ENCODE results near the gene NUP214.

NUP214 gene

DNA sequence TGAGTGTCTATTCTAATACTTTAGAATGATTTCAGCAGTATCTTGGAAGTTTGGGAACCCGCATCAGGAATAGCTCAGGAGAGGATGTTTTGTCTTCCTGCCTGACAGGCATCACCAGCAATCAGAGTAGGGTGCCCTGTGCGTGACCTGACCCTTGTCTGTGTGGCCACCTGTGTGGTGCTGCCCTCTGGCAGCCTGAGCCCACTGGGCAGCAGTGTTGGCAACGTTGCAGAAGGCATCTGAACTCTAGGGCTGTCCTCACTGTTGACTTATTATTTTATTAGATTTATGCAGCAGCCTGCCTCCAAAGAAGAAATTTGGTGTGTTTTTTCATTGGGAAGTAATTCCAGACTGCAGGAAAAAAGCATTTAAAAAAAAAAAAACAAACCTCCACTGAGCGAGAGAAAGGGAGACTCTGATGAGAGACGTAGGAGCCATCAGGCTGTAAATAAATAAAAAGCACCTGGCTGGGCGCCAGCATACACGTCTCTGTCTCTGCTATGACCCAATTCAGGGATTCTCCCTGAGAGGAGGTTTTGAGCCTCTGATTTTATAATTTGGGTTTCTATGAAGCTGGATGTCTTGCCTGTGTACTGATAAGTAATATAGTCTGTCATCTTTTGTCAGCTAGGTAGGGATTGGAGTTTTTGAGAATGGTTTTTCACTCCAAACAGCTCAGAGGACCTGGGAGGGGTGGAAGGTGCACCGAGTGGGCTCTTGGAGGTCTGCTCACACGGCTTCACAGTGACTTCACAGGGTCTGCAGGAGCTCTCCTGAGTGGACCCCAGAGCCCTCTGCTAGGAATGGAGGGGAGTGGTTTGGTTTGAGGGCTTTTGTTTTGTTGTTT lies 101.9 kb downstream of the NUP214 start:
- Histone ChIP-seq H3K27ac (ENCODE audit: low read depth, low read length) (no peak overlapping the region), H3K4ac (ENCODE audit: low read depth, low read length) (no peak overlapping the region), H3K36me3 (ENCODE audit: control insufficient read depth in 1 of 2, insufficient read depth in 2 of 2, low read length in 2 of 2) (peaks cover 30 to 32% of the 10 kb centered on the region in 2 experiments), H2BK120ac (ENCODE audit: insufficient read depth, low read length, poor library complexity) (no peak overlapping the region), H3K18ac (ENCODE audit: low read length) (no peak overlapping the region), H3K14ac (ENCODE audit: low read length) (no peak overlapping the region), H4K12ac (ENCODE audit: low read depth, low read length) (no peak overlapping the region), H3K4me3 (ENCODE audit: low read depth, low read length) (no peak overlapping the region), H2BK12ac (ENCODE audit: low read length) (no peak overlapping the region), H4K91ac (ENCODE audit: low read depth, low read length) (no peak overlapping the region), H3K9me3 (ENCODE audit: insufficient read depth, low read depth, low read length) (no peaks in the 10 kb centered on the region), H2BK5ac (ENCODE audit: low read depth, low read length, poor library complexity) (no peak overlapping the region), H4K8ac (ENCODE audit: low read depth, low read length) (no peak overlapping the region), H3K23ac (ENCODE audit: low read length) (no peak overlapping the region), H2AFZ (ENCODE audit: insufficient read depth, low read length, poor library complexity) (no peak overlapping the region), H3K79me2 (ENCODE audit: control insufficient read depth, insufficient read depth, low read length, poor library complexity) (no peaks in the 10 kb centered on the region), H2AK5ac (ENCODE audit: low read length) (no peak overlapping the region), H3K4me2 (ENCODE audit: low read length) (no peak overlapping the region), H3K9ac (ENCODE audit: low read length) (no peak overlapping the region), H3K79me1 (ENCODE audit: low read length) (no peaks in the 10 kb centered on the region), H3K27me3 (ENCODE audit: insufficient read depth, low read length) (no peaks in the 10 kb centered on the region), H3K4me1 (ENCODE audit: control insufficient read depth in 1 of 2, insufficient read depth in 2 of 2, low read length in 2 of 2) (no peaks in the 10 kb centered on the region)
- peak; percentile 14 to 32 for DNase-seq
- no CpG with 5 or more reads among the region's 9 CpGs for WGBS (ENCODE audit: extremely low coverage, insufficient coverage, insufficient read length)

DNA sequence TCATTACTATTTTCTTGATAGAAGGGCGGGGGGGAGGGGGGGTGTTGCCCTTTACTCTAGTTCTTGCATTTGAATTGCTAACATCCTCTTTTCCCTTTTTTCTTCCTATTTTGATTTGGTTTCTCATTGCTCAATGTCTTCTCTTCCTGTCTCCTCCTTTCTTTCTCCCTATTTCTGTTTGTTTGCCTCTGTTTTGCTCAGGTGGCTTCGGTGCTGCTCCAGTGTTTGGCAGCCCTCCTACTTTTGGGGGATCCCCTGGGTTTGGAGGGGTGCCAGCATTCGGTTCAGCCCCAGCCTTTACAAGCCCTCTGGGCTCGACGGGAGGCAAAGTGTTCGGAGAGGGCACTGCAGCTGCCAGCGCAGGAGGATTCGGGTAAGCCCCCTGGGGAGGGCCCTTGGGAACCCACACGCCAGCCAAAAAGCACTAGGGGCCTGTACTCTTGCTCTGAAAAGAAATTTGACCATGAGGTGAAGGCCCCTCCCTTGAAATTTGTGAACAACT lies 102.6 kb downstream of the NUP214 start:
- no peaks in the 10 kb centered on the region for H3K4me1 ChIP-seq (ENCODE audit: control insufficient read depth in 1 of 2, insufficient read depth in 2 of 2, low read length in 2 of 2)
- no peak overlapping the region for H3K9ac ChIP-seq (ENCODE audit: low read length)
- H3K9me3 ChIP-seq (ENCODE audit: insufficient read depth, low read depth, low read length): no peaks in the 10 kb centered on the region
- no peaks in the 10 kb centered on the region for H3K79me2 ChIP-seq (ENCODE audit: control insufficient read depth, insufficient read depth, low read length, poor library complexity)
- no peak overlapping the region for H3K27ac ChIP-seq (ENCODE audit: low read depth, low read length)
- no CpG with 5 or more reads among the region's 9 CpGs for WGBS (ENCODE audit: extremely low coverage, insufficient coverage, insufficient read length)
- H3K18ac ChIP-seq (ENCODE audit: low read length): no peak overlapping the region
- H3K14ac ChIP-seq (ENCODE audit: low read length): no peak overlapping the region
- no peak overlapping the region for H3K4me2 ChIP-seq (ENCODE audit: low read length)
- H3K27me3 ChIP-seq (ENCODE audit: insufficient read depth, low read length): no peaks in the 10 kb centered on the region
- no peak overlapping the region for H3K4me3 ChIP-seq (ENCODE audit: low read depth, low read length)
- H4K8ac ChIP-seq (ENCODE audit: low read depth, low read length): no peak overlapping the region
- H3K79me1 ChIP-seq (ENCODE audit: low read length): no peaks in the 10 kb centered on the region
- H2BK12ac ChIP-seq (ENCODE audit: low read length): no peak overlapping the region
- no peak overlapping the region for H2BK5ac ChIP-seq (ENCODE audit: low read depth, low read length, poor library complexity)
- H3K4ac ChIP-seq (ENCODE audit: low read depth, low read length): no peak overlapping the region
- H4K91ac ChIP-seq (ENCODE audit: low read depth, low read length): no peak overlapping the region
- H3K36me3 ChIP-seq (ENCODE audit: control insufficient read depth in 1 of 2, insufficient read depth in 2 of 2, low read length in 2 of 2): peaks cover 32 to 37% of the 10 kb centered on the region in 2 experiments
- H2BK120ac ChIP-seq (ENCODE audit: insufficient read depth, low read length, poor library complexity): no peak overlapping the region
- H2AK5ac ChIP-seq (ENCODE audit: low read length): no peak overlapping the region
- H4K12ac ChIP-seq (ENCODE audit: low read depth, low read length): no peak overlapping the region
- no peak overlapping the region for H3K23ac ChIP-seq (ENCODE audit: low read length)
- DNase-seq: no peak
- no peak overlapping the region for H2AFZ ChIP-seq (ENCODE audit: insufficient read depth, low read length, poor library complexity)

DNA sequence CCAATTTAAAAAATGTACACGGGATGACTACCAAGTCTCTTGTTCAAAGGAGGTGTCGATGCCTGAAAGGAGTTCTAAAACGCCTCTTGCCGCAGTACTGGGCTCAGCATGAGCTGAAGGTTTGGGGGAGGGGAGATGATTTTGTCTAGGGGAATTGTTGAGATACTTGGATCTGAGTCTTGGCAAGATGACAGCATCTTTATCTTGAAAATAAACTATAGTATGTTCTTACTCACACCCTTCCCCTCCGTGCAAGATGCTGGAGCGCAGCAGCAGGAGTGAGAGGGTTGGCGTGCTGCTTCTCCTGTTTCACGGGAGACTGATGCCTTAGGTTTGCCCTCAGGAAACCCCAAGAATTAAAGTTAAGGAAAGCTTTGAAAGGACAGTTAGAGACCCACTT lies 103.6 kb downstream of the NUP214 start:
- H2BK12ac ChIP-seq (ENCODE audit: low read length): no peak overlapping the region
- no peaks in the 10 kb centered on the region for H3K4me1 ChIP-seq (ENCODE audit: control insufficient read depth in 1 of 2, insufficient read depth in 2 of 2, low read length in 2 of 2)
- no CpG with 5 or more reads among the region's 8 CpGs for WGBS (ENCODE audit: extremely low coverage, insufficient coverage, insufficient read length)
- no peak overlapping the region for H3K4me3 ChIP-seq (ENCODE audit: low read depth, low read length)
- no peak overlapping the region for H2BK5ac ChIP-seq (ENCODE audit: low read depth, low read length, poor library complexity)
- H3K36me3 ChIP-seq (ENCODE audit: control insufficient read depth in 1 of 2, insufficient read depth in 2 of 2, low read length in 2 of 2): peaks cover 40 to 45% of the 10 kb centered on the region in 2 experiments
- H4K8ac ChIP-seq (ENCODE audit: low read depth, low read length): no peak overlapping the region
- no peaks in the 10 kb centered on the region for H3K9me3 ChIP-seq (ENCODE audit: insufficient read depth, low read depth, low read length)
- DNase-seq: no peak
- H3K27me3 ChIP-seq (ENCODE audit: insufficient read depth, low read length): no peaks in the 10 kb centered on the region
- H3K14ac ChIP-seq (ENCODE audit: low read length): no peak overlapping the region
- H2AFZ ChIP-seq (ENCODE audit: insufficient read depth, low read length, poor library complexity): no peak overlapping the region
- H4K12ac ChIP-seq (ENCODE audit: low read depth, low read length): no peak overlapping the region
- no peak overlapping the region for H3K23ac ChIP-seq (ENCODE audit: low read length)
- no peaks in the 10 kb centered on the region for H3K79me1 ChIP-seq (ENCODE audit: low read length)
- H3K4ac ChIP-seq (ENCODE audit: low read depth, low read length): no peak overlapping the region
- H3K27ac ChIP-seq (ENCODE audit: low read depth, low read length): no peak overlapping the region
- H3K18ac ChIP-seq (ENCODE audit: low read length): no peak overlapping the region
- no peak overlapping the region for H3K4me2 ChIP-seq (ENCODE audit: low read length)
- no peak overlapping the region for H3K9ac ChIP-seq (ENCODE audit: low read length)
- H2BK120ac ChIP-seq (ENCODE audit: insufficient read depth, low read length, poor library complexity): no peak overlapping the region
- H3K79me2 ChIP-seq (ENCODE audit: control insufficient read depth, insufficient read depth, low read length, poor library complexity): no peaks in the 10 kb centered on the region
- no peak overlapping the region for H2AK5ac ChIP-seq (ENCODE audit: low read length)
- no peak overlapping the region for H4K91ac ChIP-seq (ENCODE audit: low read depth, low read length)

DNA sequence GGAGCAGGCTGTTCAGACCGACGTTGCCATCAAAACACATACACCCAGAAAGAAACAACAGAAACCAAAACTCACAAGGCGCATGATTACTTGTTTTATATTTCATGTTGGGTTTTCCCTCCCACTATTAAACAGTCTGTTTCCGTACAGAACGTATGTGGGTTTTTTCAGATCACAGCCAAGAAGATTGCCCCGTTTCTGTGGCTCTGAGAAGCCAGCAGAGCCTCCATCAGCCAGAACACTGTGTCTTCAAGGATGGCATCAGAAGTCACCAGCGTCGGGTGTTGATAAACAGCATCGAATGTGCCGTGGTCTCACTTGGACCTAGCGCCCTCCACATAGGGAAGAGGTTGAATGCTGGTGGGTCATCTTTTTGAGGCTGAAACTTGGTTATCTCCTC lies 108.2 kb downstream of the NUP214 start:
- H2BK5ac ChIP-seq (ENCODE audit: low read depth, low read length, poor library complexity): no peak overlapping the region
- H2AK5ac ChIP-seq (ENCODE audit: low read length): no peak overlapping the region
- no peak overlapping the region for H2BK120ac ChIP-seq (ENCODE audit: insufficient read depth, low read length, poor library complexity)
- H4K8ac ChIP-seq (ENCODE audit: low read depth, low read length): no peak overlapping the region
- no peaks in the 10 kb centered on the region for H3K79me2 ChIP-seq (ENCODE audit: control insufficient read depth, insufficient read depth, low read length, poor library complexity)
- no peak overlapping the region for H4K12ac ChIP-seq (ENCODE audit: low read depth, low read length)
- DNase-seq: no peak
- no CpG with 5 or more reads among the region's 11 CpGs for WGBS (ENCODE audit: extremely low coverage, insufficient coverage, insufficient read length)
- H4K91ac ChIP-seq (ENCODE audit: low read depth, low read length): no peak overlapping the region
- H3K23ac ChIP-seq (ENCODE audit: low read length): no peak overlapping the region
- no peaks in the 10 kb centered on the region for H3K79me1 ChIP-seq (ENCODE audit: low read length)
- H3K14ac ChIP-seq (ENCODE audit: low read length): no peak overlapping the region
- H3K4me2 ChIP-seq (ENCODE audit: low read length): no peak overlapping the region
- no peak overlapping the region for H2AFZ ChIP-seq (ENCODE audit: insufficient read depth, low read length, poor library complexity)
- H3K9me3 ChIP-seq (ENCODE audit: insufficient read depth, low read depth, low read length): no peaks in the 10 kb centered on the region
- H3K18ac ChIP-seq (ENCODE audit: low read length): no peak overlapping the region
- no peak overlapping the region for H3K9ac ChIP-seq (ENCODE audit: low read length)
- no peak overlapping the region for H3K4me3 ChIP-seq (ENCODE audit: low read depth, low read length)
- H3K27me3 ChIP-seq (ENCODE audit: insufficient read depth, low read length): no peaks in the 10 kb centered on the region
- H3K4me1 ChIP-seq (ENCODE audit: control insufficient read depth in 1 of 2, insufficient read depth in 2 of 2, low read length in 2 of 2): peaks cover 8 to 9% of the 10 kb centered on the region in 2 experiments
- no peak overlapping the region for H3K4ac ChIP-seq (ENCODE audit: low read depth, low read length)
- no peak overlapping the region for H3K27ac ChIP-seq (ENCODE audit: low read depth, low read length)
- no peak overlapping the region for H2BK12ac ChIP-seq (ENCODE audit: low read length)
- peaks cover 44 to 53% of the 10 kb centered on the region in 2 experiments for H3K36me3 ChIP-seq (ENCODE audit: control insufficient read depth in 1 of 2, insufficient read depth in 2 of 2, low read length in 2 of 2)
